Superior temporal gyrus (tissue), 1 donor: ENCODE results near the gene DTD1.

ENCODE experiments used
- DNase-seq: peaks from one replicate; pipeline ENCODE4 v3.0.0-alpha.2; 2016; ENCODE audit errors: extremely low spot score

DTD1 gene

DNA sequence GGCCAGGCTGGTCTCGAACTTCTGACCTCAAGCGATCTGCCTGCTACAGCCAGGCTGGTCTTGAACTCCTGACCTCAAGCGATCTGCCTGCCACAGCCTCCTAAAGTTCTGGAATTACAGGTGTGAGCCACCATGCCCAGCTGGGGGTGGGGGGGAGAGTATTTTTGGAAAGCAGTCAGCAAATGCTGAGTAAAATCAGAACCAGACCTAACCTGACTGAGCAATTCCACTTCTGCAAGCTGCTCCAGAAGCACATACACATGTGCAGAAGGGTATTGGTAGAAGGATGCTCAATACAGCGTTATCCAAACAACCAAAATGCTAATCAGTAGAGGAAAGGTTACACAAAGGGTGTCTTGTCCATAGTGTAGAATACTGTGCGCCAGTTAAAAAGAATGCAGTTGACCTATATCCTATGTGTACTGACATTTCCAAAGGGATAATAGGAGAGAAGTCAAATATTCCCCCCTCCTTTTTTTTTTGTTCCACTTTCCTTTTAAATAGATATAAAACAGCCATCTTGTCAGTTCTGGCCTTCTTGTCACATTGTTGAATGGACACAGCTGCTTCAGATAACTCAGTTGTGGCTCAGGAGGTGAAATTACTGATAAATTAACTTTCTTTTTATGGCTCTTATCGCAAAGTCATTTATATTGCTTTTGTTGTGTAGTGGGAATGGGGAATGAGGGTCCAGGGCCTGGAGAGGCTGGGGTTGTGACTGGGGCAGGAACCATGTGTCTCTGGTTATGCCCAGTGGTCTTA lies 74.6 kb downstream of the DTD1 start:
- no peak for DNase-seq

DNA sequence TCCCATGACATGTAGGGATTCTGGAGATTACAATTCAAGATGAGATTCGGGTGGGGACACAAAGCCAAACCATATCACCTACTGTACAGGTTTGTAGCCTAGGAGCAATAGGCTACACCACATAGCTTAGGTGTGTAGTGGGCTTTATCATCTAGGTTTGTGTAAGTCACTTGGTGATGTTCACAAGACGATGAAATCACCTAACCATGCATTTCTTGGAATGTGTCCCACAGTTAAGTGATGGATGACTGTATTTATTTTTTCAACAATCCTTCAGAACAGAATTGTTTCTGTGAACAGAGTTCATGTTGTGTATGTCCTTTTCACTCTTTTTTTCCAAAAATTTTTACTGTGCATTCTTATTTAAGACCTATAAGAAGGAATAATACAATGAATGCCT lies 76.1 kb downstream of the DTD1 start:
- no peak for DNase-seq

DNA sequence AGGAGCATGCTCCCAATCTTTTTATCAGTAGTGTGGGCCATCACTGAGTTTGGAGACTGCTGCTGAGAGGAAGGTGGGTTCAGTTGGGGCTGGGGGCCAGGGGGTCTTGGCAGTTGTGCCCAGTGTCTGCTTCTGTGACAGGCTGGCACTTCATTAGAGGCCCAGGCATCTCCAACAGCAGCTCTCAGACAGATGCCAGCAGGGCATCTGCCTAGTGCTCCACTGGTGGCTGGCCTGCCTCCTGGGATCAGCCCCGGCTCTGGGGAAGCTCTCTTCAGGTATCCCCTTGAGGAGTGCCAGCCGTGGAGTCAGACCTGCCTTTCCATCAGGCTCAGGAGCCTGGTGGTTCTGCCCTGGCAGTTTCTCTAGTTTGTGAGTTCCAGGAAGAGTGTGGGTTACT lies 77.3 kb downstream of the DTD1 start:
- DNase-seq = no peak

DNA sequence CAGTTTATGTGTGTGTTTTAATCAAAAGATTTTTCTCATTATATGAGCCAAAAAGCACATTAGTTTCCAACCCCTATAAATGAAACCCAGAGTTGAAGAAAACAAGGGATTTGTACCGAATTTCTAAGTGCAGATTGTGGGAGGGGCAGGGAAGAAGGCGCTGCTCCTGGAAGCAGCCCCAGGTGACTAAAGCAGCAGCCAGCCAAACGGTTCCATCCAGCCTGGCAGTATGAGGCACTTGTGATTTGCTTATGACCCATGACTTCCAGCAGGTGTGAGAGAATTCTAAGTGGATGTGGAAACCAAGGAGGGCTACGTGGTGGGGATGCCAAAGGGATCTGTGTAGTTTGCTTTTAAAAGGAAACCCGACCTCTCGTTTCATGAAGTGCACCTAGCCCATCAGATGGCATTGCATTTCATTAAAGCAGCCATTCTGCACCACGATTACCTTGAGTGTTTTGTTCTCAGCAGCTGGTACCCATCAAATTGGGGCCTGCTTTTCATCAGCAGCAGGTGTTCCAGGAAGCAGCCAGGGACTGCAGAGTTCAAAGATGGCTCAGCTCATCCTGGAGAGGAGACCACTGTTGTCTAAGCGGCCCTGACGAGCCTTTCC lies 79.1 kb downstream of the DTD1 start:
- DNase-seq = no peak

DNA sequence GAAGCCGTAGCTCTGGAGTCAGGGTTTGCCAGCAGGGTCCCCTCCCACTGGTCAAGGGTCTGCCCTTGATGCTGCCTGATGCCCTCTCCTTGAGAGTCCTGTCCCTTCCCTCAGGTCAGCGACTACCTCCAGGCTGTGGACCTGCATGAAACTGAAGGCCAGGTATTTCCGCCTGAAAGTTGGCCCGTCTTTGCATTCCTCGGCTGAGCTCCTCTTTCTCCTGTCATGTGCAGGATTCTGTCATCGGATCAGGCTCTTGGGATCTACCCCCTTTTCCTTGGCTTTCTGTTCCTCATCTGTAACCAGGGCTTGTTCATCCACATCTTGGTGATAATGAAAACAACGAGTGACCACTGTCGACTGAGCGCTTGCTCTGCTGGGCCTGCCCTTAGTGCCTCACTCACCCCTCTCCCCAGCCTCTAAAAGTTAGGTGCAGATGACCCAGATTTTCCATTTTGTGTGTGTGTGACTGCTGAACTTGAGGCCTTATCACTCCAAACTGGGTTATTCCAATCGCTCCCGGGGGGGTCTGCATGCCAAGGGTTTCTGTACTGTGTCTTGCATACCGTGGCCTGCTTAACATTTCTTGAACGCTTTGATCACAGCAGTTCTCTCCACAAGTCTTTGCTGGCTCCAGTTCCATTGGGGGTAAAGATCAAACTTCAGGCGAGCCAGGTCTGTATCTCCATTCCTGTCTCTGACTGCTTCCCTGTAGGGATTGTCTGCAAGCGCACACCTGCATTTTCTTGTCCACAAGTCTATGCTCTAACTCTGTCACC lies 81.6 kb downstream of the DTD1 start:
- no peak for DNase-seq

DNA sequence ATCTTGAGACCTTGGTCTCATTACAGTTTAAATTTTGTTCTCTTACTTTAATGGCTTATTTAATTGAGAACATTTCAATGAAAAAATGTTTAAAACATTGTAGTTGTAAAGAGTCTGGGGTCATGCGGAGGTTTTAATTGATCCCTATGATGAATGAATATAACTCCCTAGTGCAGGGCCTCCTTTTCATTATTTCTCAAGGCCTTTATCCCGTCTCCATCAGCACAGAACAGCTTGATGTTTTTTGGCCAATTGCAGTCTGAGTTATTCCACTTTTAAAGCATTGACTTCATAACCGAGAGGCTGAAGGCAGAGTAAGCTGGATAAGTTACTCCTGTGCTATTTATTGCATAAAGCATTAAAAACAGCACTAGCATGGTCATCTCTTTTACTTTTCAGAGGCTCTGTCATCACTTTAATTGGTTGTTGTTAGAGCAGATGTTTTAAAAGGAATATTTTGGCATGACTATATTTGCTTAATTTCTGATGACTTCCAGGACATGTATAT lies 83.4 kb downstream of the DTD1 start:
- no peak for DNase-seq

DNA sequence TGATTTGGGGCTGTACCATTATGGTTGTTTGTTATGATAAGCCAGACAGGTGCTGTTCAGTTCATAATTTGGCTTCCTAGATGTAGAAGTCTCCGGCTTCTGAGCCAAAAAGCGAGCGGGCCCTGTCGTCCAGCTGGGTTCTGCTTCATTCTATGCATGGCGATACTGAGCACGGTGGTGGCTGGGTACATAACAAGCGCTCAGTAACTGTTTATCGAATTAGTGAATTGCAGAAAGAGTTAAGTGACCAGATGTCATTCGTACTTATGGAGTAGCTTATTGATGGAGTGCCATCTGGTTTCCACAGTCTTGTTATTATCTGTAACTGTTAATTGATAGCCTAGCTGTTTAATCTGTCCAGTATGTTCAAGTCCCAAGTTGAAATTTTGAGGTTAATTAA lies 85.0 kb downstream of the DTD1 start:
- DNase-seq = no peak

DNA sequence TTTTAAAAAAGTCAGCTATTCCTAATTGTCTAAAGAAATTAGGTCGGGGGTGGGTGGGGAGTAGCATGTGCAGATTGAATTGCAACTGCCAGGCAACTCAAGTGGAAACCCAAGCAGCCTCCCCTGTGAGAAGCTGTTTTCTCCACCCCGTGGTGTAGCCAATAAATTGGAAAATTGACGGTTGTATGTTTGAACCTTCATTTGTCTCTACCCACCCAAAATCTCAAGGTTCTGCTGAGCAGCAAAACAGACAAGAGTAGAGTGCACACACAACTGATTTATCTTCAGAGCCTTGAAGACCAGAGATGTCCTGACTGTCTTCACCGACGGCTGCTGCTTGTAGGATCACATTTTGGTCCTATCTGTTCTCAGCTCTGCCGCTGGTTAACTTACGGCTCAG lies 88.5 kb downstream of the DTD1 start:
- DNase-seq = no peak

DNA sequence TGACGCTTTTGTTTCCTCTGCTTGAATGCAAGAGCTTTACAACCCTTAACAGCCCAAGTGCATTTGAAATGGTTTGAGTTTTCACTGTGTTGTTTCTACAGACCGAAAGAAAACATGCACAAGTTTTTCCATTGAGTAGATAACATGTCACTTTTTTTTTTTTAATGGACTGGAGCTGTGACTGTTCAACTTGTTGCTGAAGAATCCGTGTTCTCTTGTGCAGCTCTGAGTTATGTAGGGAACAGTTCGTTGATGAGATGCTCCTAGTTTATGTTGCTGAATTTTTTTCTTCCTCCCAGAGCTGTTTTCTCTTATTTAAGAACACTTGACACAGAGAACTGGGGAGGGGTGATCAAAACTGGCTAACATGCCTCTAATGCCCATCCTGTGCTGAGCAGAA lies 89.3 kb downstream of the DTD1 start:
- no peak for DNase-seq

DNA sequence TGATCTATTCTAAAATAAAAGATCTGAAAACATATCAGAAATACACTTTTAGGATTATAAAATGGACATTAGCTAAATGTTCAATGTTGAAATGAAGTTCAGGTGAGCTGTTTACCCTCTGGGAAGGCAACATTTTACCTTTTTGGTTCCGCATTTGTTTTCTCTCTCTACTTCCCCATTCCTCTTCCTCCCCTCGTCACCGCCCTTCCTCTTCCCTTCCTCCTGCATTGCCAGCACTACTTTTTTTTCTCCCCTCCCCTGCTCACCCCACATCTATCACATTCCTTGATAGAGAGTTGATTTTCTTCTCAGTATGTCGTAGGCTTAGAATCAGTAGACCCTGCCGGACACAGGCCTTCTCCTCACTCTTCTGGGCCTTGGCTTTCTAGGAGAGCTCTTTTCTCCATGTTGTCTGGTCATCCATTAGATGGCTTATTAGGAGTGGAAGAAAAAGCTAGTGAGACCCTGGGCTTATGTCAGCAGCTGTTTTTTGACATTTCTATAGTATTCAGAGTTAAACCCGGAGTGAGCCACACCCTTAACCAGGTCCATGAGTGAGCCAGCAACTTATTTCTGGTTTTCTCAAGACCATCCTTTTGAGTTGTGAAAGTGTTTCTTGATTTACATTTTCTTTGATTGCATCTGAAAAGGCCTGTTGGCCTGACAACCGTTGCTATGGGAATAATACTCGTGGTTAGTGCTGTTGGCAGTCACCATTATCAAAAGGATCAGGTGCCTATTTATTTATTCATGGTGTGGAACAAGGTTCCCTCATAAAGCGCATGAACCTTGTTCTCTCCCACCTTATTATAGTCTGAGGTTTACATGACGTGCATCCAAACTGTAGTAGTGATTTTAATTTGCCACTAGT lies 90.9 kb downstream of the DTD1 start:
- DNase-seq = peak; percentile 46

DNA sequence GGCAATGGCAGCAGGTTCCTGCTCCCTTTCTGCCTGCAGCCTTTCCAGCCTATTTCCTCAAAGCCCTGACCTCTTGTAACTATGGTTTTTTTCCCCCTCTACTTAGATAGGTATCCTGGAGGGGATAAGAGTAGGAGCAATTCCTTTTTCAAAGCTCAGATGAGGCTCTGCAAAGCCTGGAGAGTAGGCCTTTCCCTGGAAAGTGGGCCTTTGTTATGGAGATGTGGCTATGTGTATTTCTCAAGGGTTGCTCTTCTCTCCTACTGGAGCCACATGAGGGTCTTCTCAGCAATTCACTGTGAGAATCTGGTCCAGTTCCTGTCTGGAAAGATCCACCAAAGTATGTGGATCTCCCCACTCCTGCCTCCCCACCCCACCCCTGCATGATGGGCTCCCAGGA lies 96.0 kb downstream of the DTD1 start:
- no peak for DNase-seq

DNA sequence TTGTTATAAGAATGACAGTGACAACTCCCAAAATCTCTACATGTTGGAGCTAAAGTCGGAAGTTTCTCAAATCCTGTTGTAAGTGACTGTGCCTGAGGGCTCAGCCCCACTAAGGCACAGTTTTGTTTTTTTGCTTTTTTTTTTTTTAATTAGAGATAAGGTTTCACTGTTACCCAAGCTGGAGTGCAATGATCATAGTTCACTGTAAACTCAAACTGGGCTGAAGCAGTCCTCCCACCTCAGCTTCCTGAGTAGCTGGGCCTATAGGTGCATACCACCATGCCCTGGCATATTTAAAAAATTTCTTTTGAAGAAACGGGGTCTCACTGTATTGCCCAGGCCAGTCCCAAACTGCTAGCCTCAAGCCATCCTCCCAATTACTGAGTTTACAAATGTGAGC lies 96.9 kb downstream of the DTD1 start:
- DNase-seq = no peak

DNA sequence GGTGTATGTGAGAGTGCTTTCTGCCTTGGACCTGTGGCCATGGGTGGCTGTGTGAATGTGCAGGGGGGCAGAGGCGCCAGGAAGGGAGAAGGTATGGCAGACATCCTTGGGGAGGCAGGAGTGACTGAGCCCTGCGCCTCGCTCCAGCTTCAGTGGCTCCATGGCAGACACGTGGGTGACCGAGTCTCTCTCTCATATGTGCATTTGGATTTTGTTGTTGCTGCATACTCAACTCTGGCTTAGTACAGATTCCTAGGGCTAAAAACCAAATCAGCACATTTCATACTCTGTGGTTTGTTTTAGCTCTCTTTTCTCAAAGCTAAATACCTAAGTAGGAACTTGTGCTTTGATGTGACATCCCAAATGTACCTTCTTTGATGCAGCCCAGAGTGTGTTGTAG lies 97.6 kb downstream of the DTD1 start:
- no peak for DNase-seq

DNA sequence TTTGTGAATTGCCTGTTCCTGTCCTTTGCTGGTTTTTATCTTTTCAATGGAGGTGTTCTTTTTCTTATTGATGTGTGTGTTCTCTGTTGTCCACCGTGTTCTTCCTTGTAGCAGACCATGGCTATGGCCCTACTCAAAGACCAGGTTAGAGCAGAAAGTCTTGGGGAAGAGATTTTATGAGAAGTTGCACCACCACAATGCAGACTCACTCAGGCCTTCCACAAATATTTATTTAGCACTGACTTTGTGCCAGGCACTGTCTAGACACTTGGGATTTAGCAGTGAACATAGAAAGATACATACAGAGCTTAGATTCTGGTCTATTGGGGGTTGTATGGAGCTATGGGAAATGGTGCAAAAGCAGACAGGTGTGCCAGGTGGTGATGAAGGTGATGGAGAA lies 98.8 kb downstream of the DTD1 start:
- DNase-seq = no peak

DNA sequence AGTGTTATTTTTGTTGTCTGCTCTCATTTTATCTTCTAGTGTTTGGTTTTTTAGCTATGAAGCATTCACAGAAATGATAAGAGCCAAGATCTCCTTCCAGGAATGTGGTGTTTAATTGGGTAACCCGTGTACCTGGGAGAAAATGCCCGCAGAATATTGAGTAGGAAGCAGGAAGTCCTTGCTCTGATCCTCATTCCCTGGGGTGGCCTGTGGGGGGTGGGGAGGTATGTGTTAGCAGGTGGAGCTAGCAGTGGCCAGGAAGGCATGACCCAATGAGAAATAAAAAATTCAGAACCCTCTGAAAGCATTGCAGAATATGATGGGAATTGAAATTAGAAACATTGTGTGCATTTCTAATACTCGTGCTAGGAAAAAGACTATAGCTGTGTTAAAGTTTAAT lies 100.8 kb downstream of the DTD1 start:
- no peak for DNase-seq

DNA sequence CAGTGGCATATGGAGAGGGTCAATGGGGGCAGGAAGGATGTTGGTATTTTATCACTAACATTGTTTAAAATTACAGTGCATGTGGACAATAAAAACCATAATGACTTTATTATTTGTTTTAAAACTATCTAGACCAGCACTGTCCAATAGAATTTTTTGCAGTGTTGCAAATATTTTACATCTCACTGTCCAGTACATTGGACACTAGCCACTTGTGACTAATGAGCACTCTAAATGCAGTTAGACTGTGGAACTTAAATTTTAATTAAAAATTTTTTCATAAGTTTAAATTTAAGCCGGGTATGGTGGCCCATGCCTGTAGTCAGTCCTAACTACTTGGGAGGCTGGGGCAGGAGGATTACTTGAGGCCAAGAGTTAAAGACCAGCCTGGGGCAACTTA lies 101.7 kb downstream of the DTD1 start:
- DNase-seq = no peak

DNA sequence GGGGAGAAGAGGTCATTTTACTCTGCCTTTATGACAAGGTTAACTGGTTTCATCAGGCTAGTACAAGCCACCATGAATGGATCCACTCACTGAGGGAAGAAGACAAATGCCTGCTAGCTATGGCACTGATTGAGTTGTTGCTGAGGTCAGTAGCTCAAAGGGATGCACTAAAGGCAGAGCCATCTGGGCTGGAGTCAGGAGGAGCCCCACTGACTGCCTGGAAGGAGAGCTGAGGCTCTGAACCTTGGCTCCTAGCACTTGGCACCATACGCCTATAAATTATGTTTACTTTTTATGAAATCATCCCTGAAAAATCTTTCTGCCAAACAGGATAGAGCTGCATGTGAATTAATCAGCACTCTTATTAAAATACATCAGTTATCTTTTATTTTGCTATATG lies 104.6 kb downstream of the DTD1 start:
- DNase-seq = no peak

DNA sequence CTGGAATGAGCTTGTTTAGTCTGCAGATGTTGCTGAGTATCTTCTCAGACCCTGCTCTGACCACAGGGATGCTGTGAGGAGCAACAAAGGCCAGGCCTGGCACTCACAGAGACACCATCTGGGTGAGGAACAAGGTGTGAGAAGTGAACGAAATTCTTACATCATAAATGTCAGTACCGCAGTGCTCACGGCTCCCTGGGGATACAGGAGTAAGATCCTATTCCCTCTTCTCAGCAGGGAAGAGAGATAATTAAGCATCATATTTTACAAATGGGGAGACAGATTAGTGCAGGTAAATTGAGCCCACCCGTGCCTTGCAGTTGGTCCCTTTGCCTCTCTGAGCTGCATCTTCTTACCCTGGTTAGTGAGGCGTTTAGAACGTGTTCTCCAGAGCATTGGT lies 106.2 kb downstream of the DTD1 start:
- no peak for DNase-seq

DNA sequence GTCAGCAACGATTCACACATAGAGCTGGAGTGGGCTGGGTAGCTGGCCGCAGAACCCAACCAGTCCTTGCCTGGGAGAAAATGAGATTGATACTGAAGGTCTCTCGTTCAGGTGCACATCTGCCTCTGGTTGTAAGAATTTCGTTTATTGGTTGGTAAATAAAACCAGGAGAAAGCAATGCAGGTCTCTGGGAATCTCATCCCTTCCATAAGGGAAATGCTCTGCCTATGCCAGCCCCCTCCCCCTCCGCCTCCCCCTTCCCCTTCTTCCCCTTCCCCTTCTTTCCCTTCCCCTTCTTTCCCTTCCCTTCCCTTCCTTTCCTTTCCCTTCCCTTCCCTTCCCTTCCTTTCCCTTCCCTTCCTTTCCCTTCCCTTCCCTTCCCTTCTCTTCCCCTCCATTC lies 107.3 kb downstream of the DTD1 start:
- no peak for DNase-seq

DNA sequence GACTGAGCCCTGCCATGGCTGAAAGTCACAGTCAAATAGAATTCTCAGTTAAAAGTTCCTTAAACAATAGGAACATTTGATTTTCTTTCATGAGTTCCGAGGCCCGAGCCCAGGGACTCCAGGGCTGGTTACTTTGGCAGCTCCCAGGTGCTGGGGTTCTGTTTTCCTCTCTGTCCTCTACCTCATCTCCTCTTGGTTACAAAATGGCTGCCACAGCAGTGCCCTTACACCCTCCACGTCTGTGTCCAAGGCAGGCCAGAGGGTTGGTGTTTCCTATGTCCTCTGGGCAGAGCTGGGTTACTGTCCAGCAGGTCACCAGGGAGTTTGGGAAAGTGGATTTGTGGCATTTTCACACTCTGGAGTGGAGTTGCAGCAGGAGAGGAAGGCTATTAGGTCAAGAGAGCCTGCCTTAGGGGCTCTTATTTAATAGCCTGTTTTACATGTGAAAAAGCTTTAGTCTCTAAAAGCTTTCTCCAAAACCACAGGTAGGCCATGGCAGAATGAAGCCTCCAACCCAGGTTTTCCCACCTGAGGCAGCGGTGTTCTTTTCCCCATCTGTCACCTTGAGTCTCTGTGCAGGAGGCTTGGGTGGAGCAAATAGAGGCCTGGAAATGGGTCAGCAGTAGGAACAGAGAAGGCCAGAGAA lies 111.0 kb downstream of the DTD1 start:
- DNase-seq = no peak

DNA sequence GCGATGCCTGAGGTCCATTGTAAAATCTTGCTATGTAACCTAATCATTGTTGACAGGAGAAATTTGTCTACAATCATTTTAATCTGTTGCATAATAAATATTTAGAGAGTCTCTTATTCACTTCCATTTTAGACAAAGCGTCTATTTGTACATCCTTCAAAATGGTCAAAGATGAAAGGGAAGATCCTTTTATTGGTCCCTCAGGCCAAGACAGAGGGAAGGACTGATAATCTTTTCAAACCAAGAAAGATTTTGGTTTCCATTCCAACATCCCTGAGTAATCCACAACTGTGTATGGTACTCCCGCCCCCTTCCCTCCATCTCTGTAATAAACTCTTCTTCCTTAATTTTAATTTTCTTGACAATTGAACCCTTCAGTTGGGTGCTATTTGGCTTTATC lies 114.1 kb downstream of the DTD1 start:
- DNase-seq = no peak
